Measurements from ENCODE around the gene TMCC3.
"Not testable (repeated sequence)": the region's sequence is repeated elsewhere in the genome, so short reads cannot be mapped to it uniquely, and the experiment has no call there.

Gene TMCC3

GRCh38 chr12:94616203-94616729 is 34.1 kb downstream of the TMCC3 start:
- peak overlapping the region; percentile 47 for H3K27ac ChIP-seq

GRCh38 chr12:94615260-94616181 is 34.8 kb downstream of the TMCC3 start:
- peak overlapping the region; percentile 16 for H3K4me3 ChIP-seq (ENCODE audit: low read depth, low read length)
- DNase-seq: peak; percentile 59
- in situ Hi-C loops (cut with HindIII; ENCODE audit: low pct_ligation_motif_present, low sequenced_read_pairs): no loop called here

More at GRCh38 chr12:94616203-94616729, 34.1 kb downstream of the TMCC3 start:
- no peak for DNase-seq
- H3K4me3 ChIP-seq (ENCODE audit: low read depth, low read length): no peak overlapping the region
- in situ Hi-C loops (cut with HindIII; ENCODE audit: low pct_ligation_motif_present, low sequenced_read_pairs): no loop called here
- no peaks in the 10 kb centered on the region for H3K27me3 ChIP-seq (replicated peaks)
- peak; percentile 43 for TF ChIP-seq CTCF (IDR thresholded peaks at IDR 0.05; ENCODE audit: low read depth, low read length, missing control alignments)
- no peaks in the 10 kb centered on the region for H3K36me3 ChIP-seq (replicated peaks)

DNA sequence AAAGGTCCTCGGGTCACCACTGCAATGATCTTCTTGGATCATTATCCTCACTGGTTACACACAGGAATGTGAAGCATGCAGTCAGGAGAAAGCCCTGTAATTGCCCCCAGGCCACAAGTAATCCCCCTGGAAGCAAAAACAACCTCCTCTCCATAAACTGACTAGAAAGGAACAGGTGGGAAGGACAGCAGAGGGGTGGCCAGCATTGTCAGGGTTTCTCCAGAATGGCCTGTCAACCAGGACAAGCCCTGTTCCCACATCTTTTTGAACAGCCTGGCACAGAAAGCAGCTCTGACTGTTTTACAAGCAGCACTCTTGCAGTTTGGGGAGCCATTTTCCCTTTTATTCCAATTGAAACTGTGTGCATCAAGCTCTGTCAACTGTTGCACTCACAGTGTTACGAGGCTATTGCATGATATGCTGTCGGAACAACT is 36.1 kb downstream of the TMCC3 start:
- Histone ChIP-seq H3K27me3 (replicated peaks) (no peaks in the 10 kb centered on the region), H3K36me3 (replicated peaks) (no peaks in the 10 kb centered on the region), H3K4me3 (ENCODE audit: low read depth, low read length) (no peak overlapping the region), H3K27ac (no peak overlapping the region)
- no peak for TF ChIP-seq CTCF (IDR thresholded peaks at IDR 0.05; ENCODE audit: low read depth, low read length, missing control alignments)
- DNase-seq: no peak
- in situ Hi-C loops (cut with HindIII; ENCODE audit: low pct_ligation_motif_present, low sequenced_read_pairs): no loop called here

More at GRCh38 chr12:94615260-94616181, 34.8 kb downstream of the TMCC3 start:
- TF ChIP-seq CTCF (IDR thresholded peaks at IDR 0.05; ENCODE audit: low read depth, low read length, missing control alignments): no peak
- Histone ChIP-seq H3K36me3 (replicated peaks) (no peaks in the 10 kb centered on the region), H3K27me3 (replicated peaks) (no peaks in the 10 kb centered on the region), H3K27ac (peak overlapping the region; percentile 47)

- Histone ChIP-seq H3K36me3 (replicated peaks) (no peaks in the 10 kb centered on the region), H3K27me3 (replicated peaks) (no peaks in the 10 kb centered on the region), H3K4me3 (ENCODE audit: low read depth, low read length) (no peak overlapping the region), H3K27ac (no peak overlapping the region)
- in situ Hi-C loops (cut with HindIII; ENCODE audit: low pct_ligation_motif_present, low sequenced_read_pairs): no loop called here
- DNase-seq: no peak
- TF ChIP-seq CTCF (IDR thresholded peaks at IDR 0.05; ENCODE audit: low read depth, low read length, missing control alignments): no peak
These were observed 40.4 kb downstream of the TMCC3 start for GRCh38 chr12:94609917-94610443.

GRCh38 chr12:94606810-94607209 is 43.5 kb downstream of the TMCC3 start:
- in situ Hi-C loops (cut with HindIII; ENCODE audit: low pct_ligation_motif_present, low sequenced_read_pairs); DNase-seq: not testable (repeated sequence)

GRCh38 chr12:94604366-94604698 is 46.0 kb downstream of the TMCC3 start:
- Histone ChIP-seq H3K36me3 (replicated peaks) (no peaks in the 10 kb centered on the region), H3K27me3 (replicated peaks) (no peaks in the 10 kb centered on the region), H3K27ac (no peak overlapping the region), H3K4me3 (ENCODE audit: low read depth, low read length) (no peak overlapping the region)
- DNase-seq: no peak
- in situ Hi-C loops (cut with HindIII; ENCODE audit: low pct_ligation_motif_present, low sequenced_read_pairs): no loop called here
- no peak for TF ChIP-seq CTCF (IDR thresholded peaks at IDR 0.05; ENCODE audit: low read depth, low read length, missing control alignments)

More at GRCh38 chr12:94606810-94607209, 43.5 kb downstream of the TMCC3 start:
- not testable (repeated sequence) for H3K27ac ChIP-seq; H3K27me3 ChIP-seq (replicated peaks); H3K4me3 ChIP-seq (ENCODE audit: low read depth, low read length); H3K36me3 ChIP-seq (replicated peaks)
